Heart right ventricle (tissue), 16 donors: ENCODE results near the gene ARGLU1. TPM values are rescaled to one million over a fixed set of nuclear protein-coding genes. Genes with fewer than 3 reads are reported as not detected.

ENCODE experiments used
- ATAC-seq, 8 donors: fragments of 200-7000 bp; cut with Tn5 transposase; one replicate each; pipeline ENCODE4 v1.9.1; 2020; ENCODE audit warnings: mild to moderate bottlenecking in 8 of 8, moderate library complexity in 8 of 8, moderate number of reproducible peaks in 1 of 8
- DNase-seq, 2 donors: peaks; one replicate each; pipeline ENCODE4 v3.0.0-alpha.2; 2020
- H3K27ac ChIP-seq, 10 donors: fragments of 200-600 bp; sonication (generic) in 2 of 10; one replicate each; pipeline versions ENCODE4 v1.5.0 to v1.8.0; 2020 to 2022; ENCODE audit warnings: mild to moderate bottlenecking in 3 of 10
- H3K27me3 ChIP-seq, 7 donors: fragments of 200-600 bp; one replicate each; pipeline ENCODE4 v1.8.0; 2021 to 2022; ENCODE audit warnings: mild to moderate bottlenecking in 2 of 7
- H3K36me3 ChIP-seq, 9 donors: fragments of 200-600 bp; sonication (generic) in 1 of 9; one replicate each; pipeline versions ENCODE4 v1.5.0 to v1.8.0; 2020 to 2022; ENCODE audit warnings: mild to moderate bottlenecking in 2 of 9
- H3K4me1 ChIP-seq, 9 donors: fragments of 200-600 bp; sonication (generic) in 1 of 9; one replicate each; pipeline versions ENCODE4 v1.5.0 to v1.8.0; 2020 to 2022; ENCODE audit warnings: mild to moderate bottlenecking in 4 of 9
- H3K4me3 ChIP-seq, 10 donors: fragments of 200-600 bp; sonication (generic) in 2 of 10; one replicate each; pipeline versions ENCODE4 v1.5.0 to v1.8.0; 2020 to 2022; ENCODE audit warnings: mild to moderate bottlenecking in 7 of 10, moderate library complexity in 2 of 10
- H3K9me3 ChIP-seq, 11 donors: fragments of 200-600 bp in 10 of 11; sonication (generic) in 2 of 11; one replicate each; pipeline versions ENCODE4 v1.5.0 to v1.8.0; 2013 to 2022; ENCODE audit warnings: mild to moderate bottlenecking in 2 of 11, control low read depth in 1 of 11, moderate library complexity in 1 of 11
- CTCF ChIP-seq, 9 donors: fragments of 200-600 bp; sonication (generic) in 2 of 9; IDR thresholded peaks; one replicate each; pipeline versions ENCODE4 v1.5.0 to v1.8.0; 2021 to 2022; ENCODE audit warnings: antibody characterized with exemption in 9 of 9, mild to moderate bottlenecking in 5 of 9, moderate library complexity in 1 of 9
- whole genome bisulfite sequencing, 2 donors: extraction: QIAGEN DNeasy Blood & Tissue Kit; methylation state at CpG; one replicate each; pipeline ENCODE4 v1.1.7; 2013; ENCODE audit warnings: inconsistent platforms in 1 of 2; 5-methylcytosine and 5-hydroxymethylcytosine counted together
- intact Hi-C, 10 donors: fragments of 100-400 bp; cut with DNase I; formaldehyde crosslinking; loops; one replicate each; pipeline versions ENCODE4 v1.11.1 to v1.14.2; 2022
- polyA plus RNA-seq, 2 donors: library from polyadenylated mRNA; stranded (reverse); fragments of 200-250 nt; gene quantifications; one replicate each; pipeline ENCODE4 v1.2.3, GENCODE V29; 2013
- total RNA-seq, 10 donors: library from RNA; stranded (reverse); fragmentation: NEBNext Ultra II Directional in 3 of 10; extraction: Animal tissue kit (Norgen Biotek cat#: 25700) in 3 of 10; gene quantifications; one replicate each; pipeline versions ENCODE4 v1.2.1 to v1.2.4, GENCODE V29; 2021 to 2023
- donor health status: Arrhythmogenic right ventricular cardiomyopathy.
- donor health status: ischemic (EF 13 %, LVEDD 7.1; RV severe dilation, severe dysfunction).
- donor health status: healthy with polysubstance abuse.
- donor health status: DM: no; HTN: yes; CAD: no.
- donor health status: DM: no; HTN: no; CAD: no.
- donor health status: ischemic (EF 25% LVEDD 6.9; RV normal size, moderate dysfunction).
- donor health status: ischemic (EF 25% LVEDD 5.7; RV mildly dilated, moderate dysfunction).
- donor health status: healthy.
- donor health status: DM: yes; HTN: yes; CAD: no.
- donor health status: Ischemic cardiomyopathy.
- donor health status: ischemic (EF 35%, LVEDD 5.7; RV mildly dilated, moderate dysfunction).
- donor health status: nonischemic (EF 11% LVEDD 7.7; RV severe dilation, severe dysfunction).
- donor health status: DM: yes; HTN: yes; CAD: no.
- donor health status: PGD.
- donor health status: ischemic (EF 29% LVEDD 5.4; RV normal size, mild dysfunction).
- donor health status: nonischemic (EF 23%, LVEDD 6.1; RV moderate dilation, normal function).

Gene ARGLU1
- total and polyA plus RNA-seq, 12 donors: 19.1 to 148 (median 29.6) TPM

GRCh38 chr13:106532111-106532929 lies 35.6 kb downstream of the ARGLU1 start:
- no peak for DNase-seq
- ATAC-seq: no peak
- no peaks in the 10 kb centered on the region for H3K9me3 ChIP-seq
- intact Hi-C loops: loop anchor here in 8 of 10 donors (5.0 to 10.0 kb wide), 10 partner anchors 35 to 1960 kb away; no protein-coding TSS in a partner anchor
- H3K4me1 ChIP-seq: peaks cover 0 to 49% (median 26%) of the 10 kb centered on the region in 9 donors
- H3K36me3 ChIP-seq: no peaks in the 10 kb centered on the region
- peak overlapping the region; percentile 36 to 87 (median 72) for H3K4me3 ChIP-seq
- TF ChIP-seq CTCF (IDR thresholded peaks at IDR 0.05): no peak
- WGBS, 2 donors: 31 to 39% methylated on average over 18 of the region's 18 CpGs
- peaks cover 0 to 54% (median 0%) of the 10 kb centered on the region in 7 donors for H3K27me3 ChIP-seq
- H3K27ac ChIP-seq: peak overlapping the region in 6 of 10 donors; percentile 0 to 92 (median 84)

- Histone ChIP-seq H3K4me1 (peaks cover 0 to 50% (median 22%) of the 10 kb centered on the region in 9 donors), H3K27me3 (peaks cover 0 to 54% (median 0%) of the 10 kb centered on the region in 7 donors), H3K4me3 (peak overlapping the region in 8 of 10 donors; percentile 4 to 87 (median 72)), H3K36me3 (no peaks in the 10 kb centered on the region), H3K27ac (peak overlapping the region in 6 of 10 donors; percentile 28 to 92 (median 68)), H3K9me3 (no peaks in the 10 kb centered on the region)
- ATAC-seq (no peak), DNase-seq (no peak)
- no peak for TF ChIP-seq CTCF (IDR thresholded peaks at IDR 0.05)
- intact Hi-C loops: loop anchor here in 8 of 10 donors (5.0 to 10.0 kb wide), 10 partner anchors 34 to 1959 kb away; no protein-coding TSS in a partner anchor
- WGBS, 2 donors: 66 to 81% methylated on average over 8 of the region's 8 CpGs
Measured at GRCh38 chr13:106530980-106531481, 36.9 kb downstream of the ARGLU1 start.

GRCh38 chr13:106530171-106530851 lies 37.6 kb downstream of the ARGLU1 start:
- Histone ChIP-seq H3K27ac (peak overlapping the region in 5 of 10 donors; percentile 14 to 92 (median 52)), H3K4me1 (peaks cover 0 to 54% (median 24%) of the 10 kb centered on the region in 9 donors), H3K9me3 (no peaks in the 10 kb centered on the region), H3K27me3 (peaks cover 0 to 50% (median 0%) of the 10 kb centered on the region in 7 donors), H3K4me3 (peak overlapping the region in 7 of 10 donors; percentile 4 to 87 (median 73)), H3K36me3 (no peaks in the 10 kb centered on the region)
- ATAC-seq (peak in 2 of 8 donors; percentile 45 to 46), DNase-seq (peak in 1 of 2 donors; percentile 50)
- intact Hi-C loops: loop anchor here in 8 of 10 donors (5.0 to 10.0 kb wide), 10 partner anchors 33 to 1958 kb away; no protein-coding TSS in a partner anchor
- 71 to 73% methylated on average over 11 of the region's 11 CpGs for WGBS, 2 donors
- no peak for TF ChIP-seq CTCF (IDR thresholded peaks at IDR 0.05)
